GM04504 (cell line): ENCODE results near the gene NRCAM.
"Not testable (repeated sequence)": the region's sequence is repeated elsewhere in the genome, so short reads cannot be mapped to it uniquely, and the experiment has no call there.

ENCODE experiments used
- DNase-seq: peaks from one replicate; pipeline ENCODE4 v3.0.0-alpha.2; 2012; ENCODE audit warnings: low read depth

The NRCAM gene

GRCh38 chr7:108396080-108396479, 60.2 kb downstream of the NRCAM start:
- DNase-seq: no peak

DNA sequence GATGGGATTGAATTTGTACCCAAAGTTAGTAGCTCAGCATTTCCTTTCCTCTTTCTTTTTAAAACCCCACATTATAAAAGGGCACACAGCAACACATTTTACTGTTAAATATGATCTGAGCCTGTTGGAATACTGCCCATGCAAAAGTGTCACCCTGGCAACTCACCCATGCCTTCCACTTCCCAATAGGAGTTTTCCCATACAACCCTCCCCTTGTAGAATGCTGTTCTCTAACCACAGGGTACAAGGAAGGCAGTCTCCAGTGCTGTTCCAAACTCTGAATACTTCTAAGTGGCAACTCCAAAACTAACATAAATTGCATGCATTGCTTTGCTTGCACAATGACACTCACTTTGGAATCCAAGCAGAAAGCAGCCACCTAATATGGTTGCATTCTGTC, 60.8 kb downstream of the NRCAM start:
- DNase-seq: no peak

- not testable (repeated sequence) for DNase-seq
These were observed 63.1 kb downstream of the NRCAM start for GRCh38 chr7:108393097-108393496.

GRCh38 chr7:108387686-108388085, 68.5 kb downstream of the NRCAM start:
- not testable (repeated sequence) for DNase-seq

- no peak for DNase-seq
These were observed 70.3 kb downstream of the NRCAM start for GRCh38 chr7:108385834-108386422.

- no peak for DNase-seq
These were observed 71.3 kb downstream of the NRCAM start for GRCh38 chr7:108384716-108385483.

GRCh38 chr7:108382932-108383331, 73.3 kb downstream of the NRCAM start:
- no peak for DNase-seq

- no peak for DNase-seq
These were observed 75.7 kb downstream of the NRCAM start for GRCh38 chr7:108380517-108380916.

GRCh38 chr7:108376206-108376605, 80.0 kb downstream of the NRCAM start:
- no peak for DNase-seq

DNA sequence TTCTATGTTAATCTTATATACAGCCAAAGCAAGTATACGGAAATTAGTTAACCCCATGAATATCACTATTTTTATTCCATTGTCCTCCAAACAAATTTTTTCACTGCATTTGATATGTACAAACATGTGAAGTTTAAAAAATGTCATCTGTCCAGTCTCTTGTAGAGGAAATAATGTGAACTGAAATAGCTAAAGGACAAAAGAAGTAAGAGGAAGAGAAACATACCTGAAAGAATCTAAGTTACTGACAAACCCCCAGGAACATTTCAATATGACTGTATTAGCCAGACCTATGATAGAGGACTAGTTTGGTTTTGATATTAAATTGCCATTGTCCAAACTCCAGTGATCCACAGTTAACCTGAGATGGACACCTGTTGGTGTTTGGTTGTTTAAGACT, 80.6 kb downstream of the NRCAM start:
- no peak for DNase-seq

DNA sequence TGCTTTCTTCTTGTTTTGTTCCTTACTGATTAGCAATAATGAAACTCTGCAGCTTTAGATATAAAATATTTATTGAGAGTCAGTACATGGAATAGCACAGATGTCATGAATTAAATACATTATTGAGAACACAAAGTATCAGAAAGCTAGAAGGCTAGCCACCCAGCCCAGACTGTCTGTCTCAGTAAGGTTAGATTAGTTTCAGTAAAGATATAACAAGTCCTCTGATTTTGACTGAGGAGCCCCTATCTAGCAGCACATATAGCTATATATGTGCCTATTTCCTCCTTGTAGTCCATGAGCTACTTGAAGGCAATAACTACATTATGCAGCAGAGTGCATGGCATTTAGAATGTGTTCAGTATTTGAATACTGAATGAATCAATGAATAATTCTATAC, 81.3 kb downstream of the NRCAM start:
- DNase-seq: no peak

DNA sequence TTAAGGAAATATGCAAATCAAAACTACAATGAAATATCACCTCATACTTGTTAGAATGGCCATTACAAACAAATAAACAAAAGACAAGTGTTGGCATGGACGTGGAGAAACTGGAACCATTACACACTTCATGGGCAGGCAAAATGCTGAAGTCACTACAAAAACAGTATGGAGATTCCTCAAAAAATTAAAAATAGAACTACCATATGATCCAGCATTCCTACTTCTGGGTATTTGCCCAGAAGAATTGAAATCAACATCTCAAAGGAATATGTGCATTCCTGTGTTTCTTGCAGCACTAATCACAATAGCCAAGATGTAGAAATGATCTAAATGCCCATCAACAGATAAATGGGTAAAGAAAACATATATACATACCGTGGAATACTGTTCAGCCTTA, 83.6 kb downstream of the NRCAM start:
- DNase-seq: no peak

GRCh38 chr7:108370616-108371015, 85.6 kb downstream of the NRCAM start:
- DNase-seq: no peak

GRCh38 chr7:108368466-108368865, 87.8 kb downstream of the NRCAM start:
- DNase-seq: no peak

DNA sequence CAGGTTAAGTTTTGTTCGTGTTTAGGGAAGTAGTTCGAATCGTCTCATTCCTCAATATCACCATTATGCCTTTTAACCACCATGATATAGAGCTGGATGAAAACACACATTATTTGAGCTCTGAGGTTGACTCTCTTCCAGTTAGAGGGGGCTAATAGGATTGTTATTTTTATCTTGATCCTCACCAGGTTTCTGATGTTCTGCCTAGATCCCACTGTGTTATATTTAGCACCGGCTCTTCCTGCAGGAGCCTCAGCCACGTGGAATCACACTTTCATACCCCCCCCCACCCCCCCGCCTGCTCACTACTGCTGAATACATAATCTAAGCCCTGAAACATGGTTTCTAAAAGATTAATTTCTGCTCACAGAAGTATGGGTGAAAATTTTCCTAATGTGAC, 88.3 kb downstream of the NRCAM start:
- no peak for DNase-seq

DNA sequence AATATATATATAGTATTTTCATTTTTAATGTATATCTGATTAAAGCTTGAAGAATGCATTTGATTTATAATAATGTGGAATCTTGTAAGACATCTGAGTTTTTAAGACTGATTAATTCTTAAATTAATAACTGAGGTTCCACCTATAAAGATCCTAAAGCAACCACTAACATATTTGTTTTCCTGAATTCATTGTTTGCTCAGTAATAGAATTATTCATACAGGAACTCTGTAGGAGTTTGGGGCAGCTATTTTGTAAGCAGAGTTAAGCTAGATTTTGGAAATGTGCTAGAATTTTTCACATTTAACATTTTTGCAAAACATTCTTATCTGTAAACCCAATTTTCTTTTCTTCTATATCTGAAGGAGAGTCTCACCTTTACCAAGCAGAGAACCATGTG, 88.9 kb downstream of the NRCAM start:
- DNase-seq: no peak

GRCh38 chr7:108363659-108364058, 92.6 kb downstream of the NRCAM start:
- no peak for DNase-seq

DNA sequence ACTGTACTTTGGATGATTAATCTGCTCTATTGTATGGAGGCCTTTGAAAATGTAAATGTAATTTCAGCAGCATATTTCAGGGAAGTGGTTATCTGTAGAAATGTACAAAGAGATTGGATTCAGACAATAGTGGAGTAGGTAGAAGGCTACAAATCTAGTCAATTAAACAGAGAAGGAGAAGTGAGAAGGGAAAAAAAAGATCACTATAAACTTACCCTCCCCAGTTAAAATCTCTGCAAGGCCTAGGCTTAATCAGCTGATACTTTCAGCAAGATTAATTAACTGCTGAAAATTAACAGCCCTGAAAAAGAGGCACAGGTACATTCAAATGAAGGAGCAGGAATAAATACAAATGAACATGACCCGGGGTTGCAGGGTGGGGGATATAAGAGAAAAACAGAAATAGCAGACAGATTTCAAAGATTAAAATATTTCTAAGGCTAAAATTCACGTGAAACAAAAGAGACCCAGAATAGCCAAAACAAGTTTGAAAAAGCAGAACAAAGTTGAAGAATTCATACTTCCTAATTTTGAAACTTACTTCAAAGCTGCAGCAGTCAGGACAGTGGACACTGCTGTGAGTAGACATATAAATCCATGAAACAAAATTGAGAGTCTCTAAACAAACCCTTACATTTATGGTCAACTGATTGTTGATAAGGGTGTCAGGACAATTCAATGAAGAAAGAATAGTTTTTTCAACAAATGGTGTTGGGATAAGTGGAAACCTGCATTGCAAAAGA, 96.0 kb downstream of the NRCAM start:
- no peak for DNase-seq

- DNase-seq: peak; percentile 38
These were observed 97.7 kb downstream of the NRCAM start for GRCh38 chr7:108358553-108358952.

DNA sequence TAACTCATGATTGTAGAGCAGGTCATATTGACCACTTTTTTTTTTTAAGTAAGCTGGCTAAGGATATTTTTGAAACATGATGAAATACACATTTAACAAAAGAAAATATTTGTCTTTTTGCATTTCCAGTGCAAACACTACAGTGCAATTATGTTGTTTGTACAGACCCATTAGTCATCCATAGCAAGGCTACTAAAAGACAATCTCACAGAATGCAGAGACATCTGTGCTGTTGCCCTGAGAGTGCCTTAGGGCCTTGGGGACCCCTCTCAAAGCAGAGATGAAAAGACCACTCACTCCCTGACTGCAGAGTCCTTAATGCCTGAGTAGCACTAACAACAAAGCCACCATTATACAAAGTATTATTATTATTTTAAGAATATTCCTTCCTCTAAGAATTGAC, 104.5 kb downstream of the NRCAM start:
- DNase-seq: no peak

DNA sequence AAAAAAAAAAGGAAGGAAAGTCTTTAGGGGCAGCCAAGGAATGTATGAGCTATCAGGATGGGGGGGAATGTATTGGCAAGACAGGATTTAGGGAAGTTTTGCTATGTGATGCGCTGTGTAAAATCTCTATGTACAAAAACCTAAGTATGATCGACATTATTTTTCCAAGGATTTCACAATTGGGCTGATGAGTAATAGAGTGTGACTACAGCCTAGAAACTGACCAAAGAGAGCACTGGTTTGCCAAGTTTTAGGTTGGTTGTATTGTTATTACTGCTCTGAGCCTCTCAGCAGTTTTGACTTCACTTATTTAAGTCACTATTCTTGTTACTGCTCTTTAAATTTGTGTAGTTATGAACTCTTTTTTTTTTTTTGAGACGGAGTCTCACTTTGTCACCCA, 107.3 kb downstream of the NRCAM start:
- no peak for DNase-seq

DNA sequence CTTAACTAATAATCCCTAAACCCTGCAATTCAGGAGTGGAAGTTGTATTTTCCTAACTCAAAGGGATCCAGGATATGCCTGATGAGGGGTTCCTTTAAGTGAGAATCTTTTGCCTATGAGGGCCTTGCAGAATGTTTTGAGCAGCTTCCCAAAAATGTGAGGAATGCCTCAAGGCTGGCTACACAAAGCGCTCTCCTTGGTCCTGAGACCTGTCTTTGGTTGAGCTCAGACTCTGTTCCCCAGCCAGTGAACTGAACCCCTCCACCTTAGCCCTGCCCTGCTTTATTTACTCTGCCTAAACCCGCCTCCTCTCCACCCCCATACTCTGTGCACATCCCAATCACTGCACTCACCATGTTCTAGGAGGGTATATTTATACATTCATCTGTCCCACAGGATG, 108.6 kb downstream of the NRCAM start:
- peak; percentile 25 for DNase-seq

DNA sequence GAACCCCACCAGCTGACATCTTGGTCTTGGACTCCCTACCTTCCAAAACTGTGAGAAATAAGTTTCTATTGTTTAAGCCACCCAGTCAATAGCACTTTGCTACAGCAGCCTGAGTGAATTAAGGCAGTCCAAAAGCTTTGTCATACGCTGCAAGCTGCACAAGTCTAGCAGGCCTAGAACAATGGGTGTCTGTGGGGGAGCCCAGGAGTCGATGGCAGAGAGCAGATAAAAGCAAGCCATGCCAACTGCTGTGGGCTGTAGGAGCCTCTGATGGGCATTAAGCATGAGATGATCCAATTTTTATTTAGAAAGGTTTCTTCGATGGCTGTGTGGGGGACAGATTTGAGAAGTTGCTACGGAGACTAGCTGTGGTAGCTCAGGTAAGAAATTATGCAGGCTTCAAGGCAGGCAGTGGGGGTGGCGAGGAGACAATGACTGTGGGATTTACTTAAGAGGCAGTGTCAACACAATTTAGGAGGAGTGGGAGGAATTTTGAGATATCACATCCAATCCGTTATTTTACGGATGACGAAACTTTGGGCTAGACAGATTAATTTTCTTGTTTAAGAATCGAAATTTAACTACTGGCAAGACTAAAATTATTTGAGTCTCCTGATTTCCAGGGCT, 110.4 kb downstream of the NRCAM start:
- DNase-seq: no peak
